ENCODE results near the gene RAB3C. TPM values are rescaled to one million over a fixed set of nuclear protein-coding genes. Genes with fewer than 3 reads are reported as not detected.

RAB3C gene
- total RNA-seq, 1 experiment from 2014 or later = not detected

DNA sequence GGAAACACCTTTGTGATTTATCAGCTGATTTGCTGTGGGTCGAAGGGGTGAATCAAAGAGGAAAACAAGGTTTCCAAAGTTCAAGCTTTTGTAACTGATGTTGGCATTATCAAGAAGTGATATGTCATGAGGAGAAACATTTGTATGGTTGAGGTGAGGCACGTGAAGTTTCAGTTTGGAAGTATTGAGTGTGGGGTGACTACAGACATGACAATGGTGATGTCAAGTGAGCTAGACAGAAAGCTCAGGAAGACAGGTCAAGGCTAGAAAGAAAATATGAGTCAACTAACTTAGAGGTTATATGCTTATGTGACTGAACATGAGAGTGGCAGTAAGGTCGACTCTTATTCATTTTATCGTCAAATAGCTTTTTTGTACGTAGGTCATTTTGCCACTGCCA, 99.1 kb downstream of the RAB3C start:
- ATAC-seq (no peak), DNase-seq (ENCODE audit: low read depth, low spot score) (no peak)
- ChIA-PET POLR2A (no interaction called here), CTCF (interaction anchor here (0.5 kb wide), 1 partner anchor 182 kb away, joined by 6 read pairs; no protein-coding TSS in a partner anchor)
- H3K36me3 ChIP-seq (ENCODE audit: control insufficient read depth, insufficient read depth, low read length) = no peaks in the 10 kb centered on the region
- H3K27me3 ChIP-seq (ENCODE audit: control insufficient read depth, insufficient read depth, low read length) = no peaks in the 10 kb centered on the region; the same call in 1 of the 2 replicates
- H3K4me1 ChIP-seq (ENCODE audit: control insufficient read depth, insufficient read depth, low read length) = no peaks in the 10 kb centered on the region
- in situ Hi-C loops (cut with HindIII; ENCODE audit: low pct_unique_long_range_greater_than_20kb, low sequenced_read_pairs) = no loop called here
- H3K27ac ChIP-seq (ENCODE audit: low read length) = no peak overlapping the region
- no peak overlapping the region for H3K4me3 ChIP-seq (ENCODE audit: low read depth in 2 of 2, low read length in 2 of 2)
- TF ChIP-seq, protein P1, sequence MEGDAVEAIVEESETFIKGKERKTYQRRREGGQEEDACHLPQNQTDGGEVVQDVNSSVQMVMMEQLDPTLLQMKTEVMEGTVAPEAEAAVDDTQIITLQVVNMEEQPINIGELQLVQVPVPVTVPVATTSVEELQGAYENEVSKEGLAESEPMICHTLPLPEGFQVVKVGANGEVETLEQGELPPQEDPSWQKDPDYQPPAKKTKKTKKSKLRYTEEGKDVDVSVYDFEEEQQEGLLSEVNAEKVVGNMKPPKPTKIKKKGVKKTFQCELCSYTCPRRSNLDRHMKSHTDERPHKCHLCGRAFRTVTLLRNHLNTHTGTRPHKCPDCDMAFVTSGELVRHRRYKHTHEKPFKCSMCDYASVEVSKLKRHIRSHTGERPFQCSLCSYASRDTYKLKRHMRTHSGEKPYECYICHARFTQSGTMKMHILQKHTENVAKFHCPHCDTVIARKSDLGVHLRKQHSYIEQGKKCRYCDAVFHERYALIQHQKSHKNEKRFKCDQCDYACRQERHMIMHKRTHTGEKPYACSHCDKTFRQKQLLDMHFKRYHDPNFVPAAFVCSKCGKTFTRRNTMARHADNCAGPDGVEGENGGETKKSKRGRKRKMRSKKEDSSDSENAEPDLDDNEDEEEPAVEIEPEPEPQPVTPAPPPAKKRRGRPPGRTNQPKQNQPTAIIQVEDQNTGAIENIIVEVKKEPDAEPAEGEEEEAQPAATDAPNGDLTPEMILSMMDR (IDR thresholded peaks at IDR 0.05) = no peak
- no peak for TF ChIP-seq SIN3A (IDR thresholded peaks at IDR 0.05; ENCODE audit: borderline replicate concordance, insufficient read depth, low read depth, low read length)
- TF ChIP-seq POLR2AphosphoS5 (IDR thresholded peaks at IDR 0.05; ENCODE audit: low read depth, low read length) = no peak
- TF ChIP-seq, protein P2, sequence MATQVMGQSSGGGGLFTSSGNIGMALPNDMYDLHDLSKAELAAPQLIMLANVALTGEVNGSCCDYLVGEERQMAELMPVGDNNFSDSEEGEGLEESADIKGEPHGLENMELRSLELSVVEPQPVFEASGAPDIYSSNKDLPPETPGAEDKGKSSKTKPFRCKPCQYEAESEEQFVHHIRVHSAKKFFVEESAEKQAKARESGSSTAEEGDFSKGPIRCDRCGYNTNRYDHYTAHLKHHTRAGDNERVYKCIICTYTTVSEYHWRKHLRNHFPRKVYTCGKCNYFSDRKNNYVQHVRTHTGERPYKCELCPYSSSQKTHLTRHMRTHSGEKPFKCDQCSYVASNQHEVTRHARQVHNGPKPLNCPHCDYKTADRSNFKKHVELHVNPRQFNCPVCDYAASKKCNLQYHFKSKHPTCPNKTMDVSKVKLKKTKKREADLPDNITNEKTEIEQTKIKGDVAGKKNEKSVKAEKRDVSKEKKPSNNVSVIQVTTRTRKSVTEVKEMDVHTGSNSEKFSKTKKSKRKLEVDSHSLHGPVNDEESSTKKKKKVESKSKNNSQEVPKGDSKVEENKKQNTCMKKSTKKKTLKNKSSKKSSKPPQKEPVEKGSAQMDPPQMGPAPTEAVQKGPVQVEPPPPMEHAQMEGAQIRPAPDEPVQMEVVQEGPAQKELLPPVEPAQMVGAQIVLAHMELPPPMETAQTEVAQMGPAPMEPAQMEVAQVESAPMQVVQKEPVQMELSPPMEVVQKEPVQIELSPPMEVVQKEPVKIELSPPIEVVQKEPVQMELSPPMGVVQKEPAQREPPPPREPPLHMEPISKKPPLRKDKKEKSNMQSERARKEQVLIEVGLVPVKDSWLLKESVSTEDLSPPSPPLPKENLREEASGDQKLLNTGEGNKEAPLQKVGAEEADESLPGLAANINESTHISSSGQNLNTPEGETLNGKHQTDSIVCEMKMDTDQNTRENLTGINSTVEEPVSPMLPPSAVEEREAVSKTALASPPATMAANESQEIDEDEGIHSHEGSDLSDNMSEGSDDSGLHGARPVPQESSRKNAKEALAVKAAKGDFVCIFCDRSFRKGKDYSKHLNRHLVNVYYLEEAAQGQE (IDR thresholded peaks at IDR 0.05; ENCODE audit: insufficient read depth in 1 of 2, low read depth in 2 of 2, low read length in 1 of 2) = no peak
- TF ChIP-seq TCF7L2 (IDR thresholded peaks at IDR 0.05; ENCODE audit: low read depth, low read length) = no peak
- H3K9me3 ChIP-seq (ENCODE audit: control insufficient read depth, insufficient read depth, low read depth, low read length) = no peaks in the 10 kb centered on the region
- no TSS peak for BruUV-seq (replicated peaks)
- intact Hi-C loops (cut with micrococcal nuclease; ENCODE audit: unreplicated experiment) = no loop called here

DNA sequence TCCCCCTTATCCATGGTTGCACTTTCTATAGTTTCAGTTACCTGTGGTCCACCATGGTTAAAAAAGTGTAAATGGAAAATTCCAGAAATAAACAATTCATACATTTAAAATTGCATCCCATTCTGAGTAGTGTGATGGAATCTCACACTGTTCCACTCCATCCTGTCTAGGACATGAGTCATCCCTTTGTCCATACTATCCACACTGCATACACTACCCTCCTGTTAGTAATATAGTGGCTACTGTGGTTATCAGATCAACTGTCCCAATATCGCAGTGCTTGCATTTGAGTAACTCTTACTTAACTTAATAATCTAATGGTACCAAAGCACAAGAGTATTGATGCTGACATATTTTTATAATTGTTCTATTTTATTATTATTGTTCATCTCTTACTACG, 100.7 kb downstream of the RAB3C start:
- DNase-seq (ENCODE audit: low read depth, low spot score) = no peak
- H3K36me3 ChIP-seq (ENCODE audit: control insufficient read depth, insufficient read depth, low read length) = no peaks in the 10 kb centered on the region
- no peaks in the 10 kb centered on the region; the same call in 1 of the 2 replicates for H3K27me3 ChIP-seq (ENCODE audit: control insufficient read depth, insufficient read depth, low read length)
- H3K4me3 ChIP-seq (ENCODE audit: low read depth in 2 of 2, low read length in 2 of 2) = no peak overlapping the region
- BruUV-seq (replicated peaks) = no TSS peak
- in situ Hi-C loops (cut with HindIII; ENCODE audit: low pct_unique_long_range_greater_than_20kb, low sequenced_read_pairs) (no loop called here), intact Hi-C loops (cut with micrococcal nuclease; ENCODE audit: unreplicated experiment) (no loop called here)
- ChIA-PET POLR2A (no interaction called here), CTCF (no interaction called here)
- H3K9me3 ChIP-seq (ENCODE audit: control insufficient read depth, insufficient read depth, low read depth, low read length) = no peaks in the 10 kb centered on the region
- no peak for TF ChIP-seq SIN3A (IDR thresholded peaks at IDR 0.05; ENCODE audit: borderline replicate concordance, insufficient read depth, low read depth, low read length)
- TF ChIP-seq, protein P1 (IDR thresholded peaks at IDR 0.05) = no peak
- TF ChIP-seq, protein P2 (IDR thresholded peaks at IDR 0.05; ENCODE audit: insufficient read depth in 1 of 2, low read depth in 2 of 2, low read length in 1 of 2) = no peak
- no peak overlapping the region for H3K27ac ChIP-seq (ENCODE audit: low read length)
- H3K4me1 ChIP-seq (ENCODE audit: control insufficient read depth, insufficient read depth, low read length) = no peaks in the 10 kb centered on the region
- ATAC-seq = no peak

Measured in Panc1 (cell line).